CD4-positive, alpha-beta T cell treated with Interleukin-15 for 1 hour (primary cell): ENCODE results near the gene ACTRT2.

ENCODE experiments used
- DNase-seq: peaks from one replicate; pipeline ENCODE4 v3.0.0-alpha.2; 2020

ACTRT2 gene

GRCh38 chr1:3070309-3070643, 49.0 kb downstream of the ACTRT2 start:
- DNase-seq, result no peak

GRCh38 chr1:3070644-3071564, 49.6 kb downstream of the ACTRT2 start:
- no peak for DNase-seq

GRCh38 chr1:3071565-3072390, 50.5 kb downstream of the ACTRT2 start:
- DNase-seq, result no peak
